H9 (cell line): ENCODE results near the gene NKX2-2. TPM values are rescaled to one million over a fixed set of nuclear protein-coding genes. Genes with fewer than 3 reads are reported as not detected.

Experiments
- DNase-seq: peaks from one replicate; pipeline ENCODE4 v3.0.0-alpha.2; 2017
- H2AFZ ChIP-seq: one replicate; pipeline ENCODE4 v1.6.1; 2013; ENCODE audit warnings: mild to moderate bottlenecking, low read length, control low read depth, moderate library complexity
- H2AK5ac ChIP-seq: 2 replicates; pipeline ENCODE4 v1.6.1; 2013; ENCODE audit warnings: low read length, control low read depth, mixed read lengths; ENCODE audit not compliant: insufficient read length
- H2BK120ac ChIP-seq: one replicate; pipeline ENCODE4 v1.6.1; 2013; ENCODE audit warnings: low read depth, mild to moderate bottlenecking, low read length, control low read depth, inconsistent platforms; ENCODE audit not compliant: poor library complexity, severe bottlenecking
- H2BK12ac ChIP-seq: 2 replicates; pipeline ENCODE4 v1.6.1; 2013; ENCODE audit warnings: low read length, control low read depth, mixed read lengths, low read depth; ENCODE audit not compliant: insufficient read length
- H2BK15ac ChIP-seq: 2 replicates; pipeline ENCODE4 v1.6.1; 2013; ENCODE audit warnings: low read depth, low read length, control low read depth
- H2BK20ac ChIP-seq: one replicate; pipeline ENCODE4 v1.6.1; 2013; ENCODE audit warnings: low read depth, mild to moderate bottlenecking, low read length, control low read depth, inconsistent platforms; ENCODE audit not compliant: poor library complexity, severe bottlenecking
- H2BK5ac ChIP-seq: 2 replicates; pipeline ENCODE4 v1.6.1; 2013; ENCODE audit warnings: low read length, control low read depth, mixed read lengths; ENCODE audit not compliant: insufficient read length
- H3K14ac ChIP-seq: 2 replicates; pipeline ENCODE4 v1.6.1; 2013; ENCODE audit warnings: low read length, control low read depth; ENCODE audit not compliant: insufficient read depth
- H3K18ac ChIP-seq: 2 replicates; pipeline ENCODE4 v1.6.1; 2013; ENCODE audit warnings: low read depth, mild to moderate bottlenecking, mixed read lengths, low read length, control low read depth; ENCODE audit not compliant: insufficient read length
- H3K23ac ChIP-seq: 2 replicates; pipeline ENCODE4 v1.6.1; 2013; ENCODE audit warnings: low read length, control low read depth, mixed read lengths, low read depth; ENCODE audit not compliant: insufficient read length
- H3K23me2 ChIP-seq: 2 replicates; pipeline ENCODE4 v1.6.1; 2013; ENCODE audit warnings: low read depth, mild to moderate bottlenecking, mixed read lengths, low read length, control low read depth; ENCODE audit not compliant: insufficient read length, poor library complexity, severe bottlenecking
- H3K27ac ChIP-seq: 2 replicates; pipeline ENCODE4 v1.5.1; 2013; ENCODE audit warnings: low read length, control low read depth, mixed read lengths, low read depth; ENCODE audit not compliant: insufficient read length
- H3K27me3 ChIP-seq: 2 replicates; pipeline ENCODE4 v1.6.1; 2013; ENCODE audit warnings: low read length, control low read depth, inconsistent platforms; ENCODE audit not compliant: insufficient read depth
- H3K4ac ChIP-seq: 2 replicates; pipeline ENCODE4 v1.6.1; 2013; ENCODE audit warnings: low read depth, mild to moderate bottlenecking, control low read depth, inconsistent platforms, low read length, moderate library complexity
- H3K4me1 ChIP-seq: 2 replicates; pipeline ENCODE4 v1.6.1; 2013; ENCODE audit warnings: low read length, control low read depth, inconsistent platforms; ENCODE audit not compliant: insufficient read depth
- H3K4me2 ChIP-seq: 2 replicates; pipeline ENCODE4 v1.6.1; 2013; ENCODE audit warnings: low read length, control low read depth, mixed read lengths; ENCODE audit not compliant: insufficient read length, insufficient read depth
- H3K56ac ChIP-seq: 2 replicates; pipeline ENCODE4 v1.6.1; 2013; ENCODE audit warnings: low read depth, mild to moderate bottlenecking, mixed read lengths, low read length, control low read depth; ENCODE audit not compliant: insufficient read length
- H3K79me1 ChIP-seq: 2 replicates; pipeline ENCODE4 v1.6.1; 2013; ENCODE audit warnings: low read depth, mild to moderate bottlenecking, moderate library complexity, low read length, control low read depth, inconsistent platforms; ENCODE audit not compliant: insufficient read depth, poor library complexity, severe bottlenecking
- H3K79me2 ChIP-seq: 2 replicates; pipeline ENCODE4 v1.6.1; 2013; ENCODE audit warnings: low read length, control low read depth, inconsistent platforms; ENCODE audit not compliant: insufficient read depth
- H3K9ac ChIP-seq: 2 replicates; pipeline ENCODE4 v1.6.1; 2013; ENCODE audit warnings: low read length, control low read depth, mixed read lengths; ENCODE audit not compliant: insufficient read length; ENCODE audit errors: extremely low read depth
- H3K9me3 ChIP-seq: one replicate; pipeline ENCODE4 v1.6.1; 2013; ENCODE audit warnings: low read depth, low read length, inconsistent platforms; ENCODE audit not compliant: control insufficient read depth
- H3T11ph ChIP-seq: one replicate; pipeline ENCODE4 v1.6.1; 2013; ENCODE audit warnings: mild to moderate bottlenecking, low read length, control low read depth, inconsistent platforms
- H4K20me1 ChIP-seq: one replicate; pipeline ENCODE4 v1.6.1; 2013; ENCODE audit not compliant: control insufficient read depth, insufficient read length, insufficient read depth
- H4K5ac ChIP-seq: 2 replicates; pipeline ENCODE4 v1.6.1; 2013; ENCODE audit warnings: low read depth, mild to moderate bottlenecking, mixed read lengths, low read length, control low read depth; ENCODE audit not compliant: insufficient read length
- H4K8ac ChIP-seq: replicated peaks from 2 replicates; pipeline ENCODE4 v1.6.1; 2013; ENCODE audit warnings: low read length, control low read depth, mixed read lengths, low read depth; ENCODE audit not compliant: insufficient read length
- H4K91ac ChIP-seq: 2 replicates; pipeline ENCODE4 v1.6.1; 2013; ENCODE audit warnings: low read depth, mild to moderate bottlenecking, moderate library complexity, mixed read lengths, low read length, control low read depth; ENCODE audit not compliant: insufficient read length
- H3K27ac Mint-ChIP-seq, 3 experiments: 2 replicates in 2 of 3; 3 replicates in 1 of 3; pipeline ENCODE4 v1.8.0; 2020 to 2021; ENCODE audit warnings: mixed read lengths in 3 of 3, mild to moderate bottlenecking in 1 of 3, moderate library complexity in 1 of 3
- H3K27me3 Mint-ChIP-seq: 2 replicates; pipeline ENCODE4 v1.8.0; 2021; ENCODE audit warnings: low read depth, mild to moderate bottlenecking, moderate library complexity, mixed read lengths
- H3K36me3 Mint-ChIP-seq, 3 experiments: 2 replicates in 2 of 3; 3 replicates in 1 of 3; pipeline ENCODE4 v1.8.0; 2020 to 2021; ENCODE audit warnings: low read depth in 3 of 3, mixed read lengths in 3 of 3; ENCODE audit not compliant: insufficient read depth in 1 of 3
- H3K4me1 Mint-ChIP-seq, 2 experiments: 2 replicates each; pipeline ENCODE4 v1.8.0; 2020; ENCODE audit warnings: mixed read lengths in 2 of 2
- H3K4me3 Mint-ChIP-seq, 2 experiments: 2 replicates in 1 of 2; 3 replicates in 1 of 2; pipeline ENCODE4 v1.8.0; 2020 to 2021; ENCODE audit warnings: mild to moderate bottlenecking in 2 of 2, mixed read lengths in 2 of 2, moderate library complexity in 1 of 2
- H3K9me3 Mint-ChIP-seq, 2 experiments: 2 replicates in 1 of 2; 3 replicates in 1 of 2; pipeline ENCODE4 v1.8.0; 2020; ENCODE audit warnings: mild to moderate bottlenecking in 2 of 2, mixed read lengths in 2 of 2, moderate library complexity in 1 of 2
- WGBS: extraction: QIAGEN DNeasy Blood & Tissue Kit; methylation state at CpG from one replicate; pipeline ENCODE4 v1.1.7; 2013; ENCODE audit warnings: missing lambda C conversion rate, low lambda C conversion rate, mixed read lengths; ENCODE audit not compliant: insufficient read length; ENCODE audit errors: extremely low coverage; 5-methylcytosine and 5-hydroxymethylcytosine counted together
- total RNA-seq: library from RNA; stranded (reverse); gene quantifications from 2 replicates; pipeline ENCODE4 v1.2.1, GENCODE V29; 2021
- TF ChIP-seq, protein P1 (sequence below): fragments of 200-600 bp; sonication (generic); conservative IDR thresholded peaks from 3 replicates; pipeline ENCODE4 v1.8.0; 2021; ENCODE audit warnings: antibody characterized with exemption, mild to moderate bottlenecking

The NKX2-2 gene
- total RNA-seq, 1 experiment from 2014 or later = not detected

DNA sequence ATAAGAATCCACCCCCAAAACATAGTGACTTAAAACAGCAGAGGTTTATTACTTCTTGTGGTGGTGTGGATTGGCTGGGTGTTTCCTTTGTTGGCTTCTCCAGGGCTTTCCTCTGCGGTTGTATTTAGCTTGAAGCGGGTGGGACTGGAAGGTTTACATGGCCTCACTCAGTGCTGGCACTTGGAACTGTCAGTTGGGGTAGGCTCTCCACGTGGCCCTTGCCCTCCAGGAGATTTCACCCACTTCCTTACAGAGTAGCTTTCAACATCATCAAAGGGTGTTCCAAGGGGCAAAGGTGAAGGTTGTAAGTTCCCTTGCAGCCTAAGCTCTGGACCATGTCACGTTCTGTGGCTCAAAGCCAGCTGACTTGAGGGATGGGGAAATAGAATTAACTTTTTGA lies 32.5 kb upstream of the NKX2-2 start:
- TF ChIP-seq, protein P1, sequence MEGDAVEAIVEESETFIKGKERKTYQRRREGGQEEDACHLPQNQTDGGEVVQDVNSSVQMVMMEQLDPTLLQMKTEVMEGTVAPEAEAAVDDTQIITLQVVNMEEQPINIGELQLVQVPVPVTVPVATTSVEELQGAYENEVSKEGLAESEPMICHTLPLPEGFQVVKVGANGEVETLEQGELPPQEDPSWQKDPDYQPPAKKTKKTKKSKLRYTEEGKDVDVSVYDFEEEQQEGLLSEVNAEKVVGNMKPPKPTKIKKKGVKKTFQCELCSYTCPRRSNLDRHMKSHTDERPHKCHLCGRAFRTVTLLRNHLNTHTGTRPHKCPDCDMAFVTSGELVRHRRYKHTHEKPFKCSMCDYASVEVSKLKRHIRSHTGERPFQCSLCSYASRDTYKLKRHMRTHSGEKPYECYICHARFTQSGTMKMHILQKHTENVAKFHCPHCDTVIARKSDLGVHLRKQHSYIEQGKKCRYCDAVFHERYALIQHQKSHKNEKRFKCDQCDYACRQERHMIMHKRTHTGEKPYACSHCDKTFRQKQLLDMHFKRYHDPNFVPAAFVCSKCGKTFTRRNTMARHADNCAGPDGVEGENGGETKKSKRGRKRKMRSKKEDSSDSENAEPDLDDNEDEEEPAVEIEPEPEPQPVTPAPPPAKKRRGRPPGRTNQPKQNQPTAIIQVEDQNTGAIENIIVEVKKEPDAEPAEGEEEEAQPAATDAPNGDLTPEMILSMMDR = no peak

More for the DNA sequence above, 32.5 kb upstream of the NKX2-2 start:
- no peaks in the 10 kb centered on the region for H3K9me3 ChIP-seq
- no peak overlapping the region; the same call in 1 of the 2 replicates for H3K14ac ChIP-seq
- no peak overlapping the region for H3K23ac ChIP-seq
- no peak overlapping the region for H4K5ac ChIP-seq
- H3K27ac ChIP-seq = no peak overlapping the region
- H4K20me1 ChIP-seq = no peaks in the 10 kb centered on the region
- no peak overlapping the region for H2AFZ ChIP-seq
- no peak overlapping the region for H2BK20ac ChIP-seq
- no peaks in the 10 kb centered on the region for H3K79me1 ChIP-seq
- no peak overlapping the region for H3K4ac ChIP-seq
- no peak overlapping the region for H3T11ph ChIP-seq
- H3K4me2 ChIP-seq = no peak overlapping the region
- no peak overlapping the region for H3K56ac ChIP-seq
- Mint-ChIP-seq H3K4me3 (no peak overlapping the region), H3K27ac (no peak overlapping the region; a peak in 1 of 7 replicates), H3K27me3 (peaks cover under 1% of the 10 kb centered on the region), H3K36me3 (no peaks in the 10 kb centered on the region), H3K9me3 (peaks cover 0 to 3% of the 10 kb centered on the region in 2 experiments; a peak in 1 of 5 replicates), H3K4me1 (no peaks in the 10 kb centered on the region)
- no peaks in the 10 kb centered on the region for H3K4me1 ChIP-seq
- H2AK5ac ChIP-seq = no peak overlapping the region
- H2BK120ac ChIP-seq = no peak overlapping the region
- H3K79me2 ChIP-seq = no peaks in the 10 kb centered on the region
- H3K18ac ChIP-seq = no peak overlapping the region
- no CpG with 5 or more reads among the region's 4 CpGs for WGBS
- no peaks in the 10 kb centered on the region for H3K27me3 ChIP-seq
- H3K23me2 ChIP-seq = no peaks in the 10 kb centered on the region
- H2BK5ac ChIP-seq = no peak overlapping the region
- no peak overlapping the region for H4K8ac ChIP-seq
- H2BK15ac ChIP-seq = no peak overlapping the region
- no peak overlapping the region for H3K9ac ChIP-seq
- H2BK12ac ChIP-seq = no peak overlapping the region
- no peak overlapping the region for H4K91ac ChIP-seq
- DNase-seq = no peak
